GM21515 (cell line): ENCODE data around the gene TAF11L4.
"Not testable (repeated sequence)": the region's sequence is repeated elsewhere in the genome, so short reads cannot be mapped to it uniquely, and the experiment has no call there.

Source experiments
- ATAC-seq: cut with Tn5 transposase; IDR thresholded peaks from one replicate; pipeline ENCODE4 v1.9.1; 2021; ENCODE audit not compliant: unreplicated experiment

TAF11L4 gene

DNA sequence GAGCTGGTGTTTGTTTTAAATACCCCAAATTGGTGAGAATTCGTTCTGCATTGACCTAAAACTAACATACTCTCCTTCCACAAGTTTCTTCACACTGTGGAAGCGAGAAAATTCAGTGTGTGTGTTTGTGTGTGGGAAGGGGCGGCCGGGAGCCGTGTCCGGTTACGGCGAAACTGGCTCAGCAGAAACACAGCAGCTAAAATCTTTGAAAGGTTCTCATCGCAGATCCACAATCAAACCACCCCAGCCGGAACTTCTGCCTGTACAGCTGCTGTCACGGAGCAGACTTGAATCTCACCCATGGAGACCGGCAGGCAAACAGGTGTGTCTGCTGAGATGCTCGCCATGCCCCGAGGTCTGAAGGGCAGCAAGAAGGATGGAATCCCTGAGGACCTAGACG, at the start of gene TAF11L4:
TSS of gene TAF11L4 (plus strand) at position 301 of the 400 bp plus-strand sequence.
- not testable (repeated sequence) for ATAC-seq

DNA sequence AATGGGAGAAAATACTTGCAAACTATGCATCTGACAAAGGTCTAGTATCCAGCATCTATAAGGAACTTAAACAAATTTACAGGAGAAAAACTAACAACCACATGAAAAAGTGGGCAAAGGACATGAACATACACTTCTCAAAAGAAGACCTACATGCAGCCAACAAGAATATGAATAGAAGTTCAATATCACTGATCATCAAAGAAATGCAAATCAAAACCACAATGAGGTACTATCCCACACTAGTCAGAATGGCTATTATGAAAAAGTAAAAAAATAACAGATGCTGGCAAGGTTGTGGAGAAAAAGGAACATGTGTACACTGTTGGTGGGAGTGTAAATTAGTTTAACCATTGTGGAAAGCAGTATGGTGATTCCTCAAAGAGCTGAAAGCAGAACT, 46.5 kb upstream of the TAF11L4 start:
- not testable (repeated sequence) for ATAC-seq

DNA sequence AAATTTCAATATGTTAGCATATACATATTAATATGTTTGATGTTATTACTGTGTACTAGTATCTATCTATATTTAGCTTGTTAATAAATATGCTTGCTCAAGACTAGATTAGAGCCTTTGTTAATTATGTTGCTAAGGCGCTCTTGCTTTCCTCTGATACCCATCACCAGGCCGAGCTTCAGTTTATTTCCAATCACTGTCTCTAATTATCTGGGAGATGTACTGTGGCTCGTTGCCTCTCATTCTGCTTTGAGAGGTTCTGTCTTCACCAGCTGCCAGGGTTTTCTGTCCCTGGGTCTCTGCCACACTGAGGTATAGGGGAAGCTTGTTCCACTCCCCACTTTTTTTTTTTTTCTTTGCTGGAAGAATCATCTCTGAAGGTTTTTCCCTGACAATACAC, 44.6 kb upstream of the TAF11L4 start:
- no peak for ATAC-seq

DNA sequence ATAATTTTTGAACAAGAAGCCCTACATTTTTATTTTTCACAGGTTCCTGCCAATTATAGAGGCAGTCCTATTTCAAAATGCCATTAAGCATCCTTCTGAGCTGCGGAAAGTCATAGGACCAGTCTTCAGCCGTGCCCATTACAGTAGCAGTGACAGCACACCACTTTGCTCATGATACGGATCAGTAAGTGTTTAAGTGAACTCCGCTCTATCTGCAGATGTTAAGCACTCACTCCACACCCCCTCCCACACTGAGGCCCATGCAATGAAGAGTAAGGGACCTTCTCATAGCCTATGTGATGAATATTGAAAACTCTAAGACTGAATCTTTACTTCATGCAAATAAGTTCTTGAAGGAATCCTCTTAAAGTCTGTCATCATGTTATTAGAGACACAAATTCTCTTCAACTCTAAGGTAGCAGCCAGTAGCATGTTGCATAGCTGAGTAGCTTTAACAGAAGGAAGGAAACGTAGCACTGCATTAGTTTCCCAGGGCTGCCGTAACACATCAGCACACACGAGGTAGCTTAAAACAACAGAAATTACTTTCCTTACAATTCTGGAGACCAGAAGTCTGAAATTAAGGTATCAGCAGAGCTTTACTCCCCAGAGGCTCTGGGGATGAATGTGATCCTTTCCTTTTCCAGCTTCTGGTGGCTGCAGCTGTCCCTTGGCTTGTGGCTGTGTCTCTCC, 43.9 kb upstream of the TAF11L4 start:
- no peak for ATAC-seq

DNA sequence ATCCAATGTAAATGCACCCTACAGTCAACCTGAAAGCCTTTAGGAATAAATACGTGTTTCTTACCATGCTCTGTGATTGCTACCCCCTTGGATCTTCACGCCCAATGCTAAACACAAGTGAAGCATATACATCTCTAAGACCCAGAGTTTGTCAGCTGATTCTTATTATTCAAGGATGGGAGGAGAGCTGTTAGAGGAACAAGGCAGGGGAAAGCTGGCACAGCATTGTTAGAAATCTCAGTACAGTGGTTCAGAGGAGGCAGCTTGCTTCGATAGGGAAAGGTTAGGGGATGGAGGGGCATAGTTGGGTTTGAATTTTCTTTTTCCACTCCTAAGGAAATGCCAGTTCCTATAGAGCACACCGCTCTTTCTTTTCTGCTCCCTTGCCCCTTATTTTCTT, 40.2 kb upstream of the TAF11L4 start:
- ATAC-seq, result no peak

DNA sequence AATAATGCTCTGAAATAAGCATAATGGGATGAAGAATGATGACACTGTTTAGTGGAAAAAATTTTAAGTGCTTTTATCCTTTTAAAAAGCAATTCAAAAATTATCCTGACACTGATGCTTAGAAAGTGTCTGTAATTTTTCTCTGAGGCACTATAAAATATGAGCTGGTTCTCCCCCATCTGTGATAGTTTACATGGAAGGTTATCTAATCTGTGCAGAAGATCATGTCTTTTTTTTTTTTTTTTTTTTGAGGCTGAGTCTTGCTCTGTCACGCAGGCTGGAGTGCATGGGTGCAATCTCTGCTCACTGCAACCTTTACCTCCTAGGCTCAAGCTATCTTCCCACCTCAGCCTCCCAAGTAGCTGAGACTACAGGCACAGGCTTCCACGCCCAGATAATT, 38.8 kb upstream of the TAF11L4 start:
- ATAC-seq, result no peak

DNA sequence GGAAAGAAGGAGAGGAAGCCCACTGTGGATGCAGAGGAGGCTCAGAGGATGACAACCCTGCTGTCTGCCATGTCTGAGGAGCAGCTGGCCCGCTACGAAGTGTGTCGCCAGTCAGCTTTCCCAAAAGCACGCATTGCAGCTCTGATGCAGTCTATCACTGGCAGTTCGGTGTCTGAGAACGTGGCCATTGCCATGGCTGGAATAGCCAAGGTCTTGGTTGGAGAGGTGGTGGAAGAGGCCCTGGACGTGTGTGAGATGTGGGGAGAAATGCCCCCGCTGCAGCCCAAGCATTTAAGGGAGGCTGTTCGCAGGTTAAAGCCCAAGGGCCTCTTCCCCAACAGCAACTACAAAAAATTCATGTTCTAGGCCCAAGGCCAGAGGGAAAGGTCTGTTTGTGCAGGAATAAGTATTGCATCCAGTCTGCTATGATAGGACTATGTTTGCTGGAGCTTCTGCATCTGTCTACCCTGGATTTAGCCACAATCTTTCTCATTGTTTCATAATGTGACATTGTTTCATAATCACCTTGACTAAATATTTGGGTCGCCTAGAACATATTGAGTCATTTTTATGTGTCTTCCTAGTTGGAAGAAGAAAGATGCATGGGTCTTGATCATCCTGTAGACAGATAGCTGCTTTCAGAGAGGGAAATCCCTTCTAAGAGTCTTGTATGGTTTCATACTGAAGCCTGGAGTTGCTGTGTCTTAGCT, 35.0 kb upstream of the TAF11L4 start:
- ATAC-seq, result not testable (repeated sequence)

DNA sequence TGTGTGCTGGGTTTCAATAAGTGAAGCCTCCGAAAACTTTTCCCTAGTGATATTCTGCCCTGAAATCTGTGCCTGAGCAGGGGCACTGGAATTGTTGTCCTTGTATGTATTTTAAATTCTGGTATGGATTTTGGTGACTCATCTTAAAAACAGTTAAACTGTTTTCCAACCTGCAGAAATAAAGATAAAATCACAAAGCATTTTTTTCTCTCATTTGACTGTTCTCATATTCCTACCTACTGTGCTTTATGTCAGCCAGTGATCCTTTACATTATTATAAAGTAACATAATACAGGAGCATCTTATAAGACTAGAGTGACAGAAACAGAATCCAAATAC, 34.5 kb upstream of the TAF11L4 start:
- ATAC-seq, result no peak

DNA sequence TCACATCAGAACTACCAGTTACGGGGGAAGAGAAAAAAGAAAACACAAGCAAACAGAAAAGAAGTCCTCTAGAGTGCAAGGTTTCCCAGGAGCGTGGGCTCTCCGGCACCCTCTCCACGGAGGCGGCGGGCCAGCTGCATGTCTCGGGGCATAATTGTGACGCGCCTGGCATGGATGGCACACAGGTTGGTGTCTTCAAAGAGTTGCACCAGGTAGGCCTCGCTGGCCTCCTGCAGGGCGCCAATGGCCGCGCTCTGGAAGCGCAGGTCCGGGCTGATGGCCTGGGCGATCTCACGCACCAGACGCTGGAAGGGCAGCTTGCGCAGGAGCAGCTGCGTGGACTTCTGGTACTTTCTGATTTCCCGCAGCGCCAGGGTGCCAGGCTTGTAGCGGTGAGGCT, 30.3 kb upstream of the TAF11L4 start:
- ATAC-seq, result not testable (repeated sequence)

DNA sequence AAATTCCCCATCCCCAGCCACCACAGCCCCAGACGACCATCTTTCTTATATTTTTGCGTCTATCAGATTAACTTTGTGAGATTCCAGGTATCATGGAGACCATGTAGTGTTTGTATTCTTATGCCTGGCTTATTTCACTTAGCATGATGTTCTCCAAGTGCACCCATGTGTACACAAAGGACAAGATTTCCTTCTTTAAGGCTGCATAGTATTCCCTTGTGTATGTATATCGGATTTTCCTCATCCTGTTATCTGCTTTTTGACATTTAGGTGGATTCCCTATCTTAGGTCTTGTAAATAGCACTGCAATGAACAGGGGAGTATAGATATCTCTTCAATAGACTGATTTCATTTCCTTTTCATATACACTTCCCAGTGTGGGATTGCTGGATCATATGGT, 28.8 kb upstream of the TAF11L4 start:
- no peak for ATAC-seq

DNA sequence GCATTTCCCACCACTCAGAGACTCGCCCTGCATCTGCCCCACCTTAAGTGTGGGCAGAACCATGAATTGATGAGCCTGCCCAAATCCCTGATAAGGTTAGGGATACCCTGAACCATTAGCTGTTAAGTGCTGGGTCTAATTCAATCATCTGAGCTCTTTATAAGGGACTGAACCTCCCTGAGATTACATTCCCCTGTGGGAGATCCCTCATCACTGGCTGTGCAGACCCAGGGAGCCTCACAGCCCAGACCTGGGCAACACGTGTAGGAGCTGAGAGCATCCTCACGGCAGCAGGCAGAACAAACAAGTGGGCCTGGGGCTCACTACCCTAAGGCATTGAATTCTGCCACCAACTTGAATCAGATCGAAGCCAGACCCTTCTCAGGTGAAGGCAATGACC, 24.2 kb upstream of the TAF11L4 start:
- no peak for ATAC-seq

DNA sequence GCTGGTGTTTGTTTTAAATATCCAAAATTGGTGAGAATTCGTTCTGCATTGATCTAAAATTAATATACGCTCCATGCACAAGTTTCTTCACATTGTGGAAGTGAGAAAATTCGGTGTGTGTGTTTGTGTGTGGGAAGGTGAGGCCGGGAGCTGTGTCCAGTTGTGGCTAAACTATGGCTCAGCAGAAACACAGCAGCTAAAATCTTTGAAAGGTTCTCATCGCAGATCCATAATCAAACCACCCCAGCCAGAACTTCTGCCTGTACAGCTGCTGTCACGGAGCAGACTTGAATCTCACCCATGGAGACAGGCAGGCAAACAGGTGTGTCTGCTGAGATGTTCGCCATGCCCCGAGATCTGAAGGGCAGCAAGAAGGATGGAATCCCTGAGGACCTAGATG, 23.7 kb upstream of the TAF11L4 start, which contains the start of gene TAF11L2:
TSS of gene TAF11L2 (plus strand) at position 301 of the 400 bp plus-strand sequence.
- ATAC-seq, result not testable (repeated sequence)

DNA sequence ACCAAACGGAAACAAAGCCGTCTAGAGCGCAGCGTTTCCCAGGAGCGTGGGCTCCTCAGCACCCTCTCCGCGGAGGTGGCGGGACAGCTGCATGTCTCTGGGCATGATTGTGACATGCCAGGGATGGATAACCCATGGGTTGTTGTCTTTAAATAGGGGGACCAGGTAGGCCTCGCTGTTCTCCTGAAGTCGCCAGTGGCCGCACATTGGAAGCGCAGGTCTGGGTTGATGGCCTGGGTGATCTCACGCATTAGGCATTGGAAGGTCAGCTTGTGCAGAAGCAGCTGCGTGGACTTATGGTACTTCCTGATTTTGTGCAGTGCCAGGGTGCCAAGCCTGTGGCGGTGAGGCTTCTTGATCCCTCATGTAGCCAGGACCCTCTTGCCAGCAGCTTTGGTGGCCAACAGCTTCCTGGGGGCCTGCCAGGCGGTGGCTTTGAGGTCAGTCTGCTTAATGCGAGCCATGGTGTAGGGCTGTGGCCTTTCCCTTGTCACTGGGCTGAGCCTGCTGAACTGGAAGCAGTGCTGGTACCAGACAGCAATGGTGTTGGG, 9.8 kb upstream of the TAF11L4 start:
- no peak for ATAC-seq

DNA sequence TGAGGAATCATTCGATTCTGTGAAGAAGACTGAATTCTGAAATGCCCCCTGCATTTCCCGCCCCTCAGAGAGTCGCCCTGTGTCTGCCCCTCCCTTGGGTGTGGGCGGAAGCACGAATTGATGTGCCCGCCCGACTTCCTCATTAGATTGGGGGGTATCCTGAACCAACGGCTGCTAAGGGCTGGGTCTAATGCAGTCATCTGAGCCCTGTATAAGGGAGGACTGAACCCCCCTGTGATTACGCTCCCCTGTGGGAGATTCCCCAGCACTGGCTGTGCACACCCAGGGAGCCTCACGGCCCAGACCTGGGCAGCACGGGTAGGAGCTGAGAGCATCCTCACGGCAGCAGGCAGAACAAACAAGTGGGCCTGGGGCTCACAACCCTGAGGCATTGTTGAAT, 4.1 kb upstream of the TAF11L4 start:
- ATAC-seq, result not testable (repeated sequence)

DNA sequence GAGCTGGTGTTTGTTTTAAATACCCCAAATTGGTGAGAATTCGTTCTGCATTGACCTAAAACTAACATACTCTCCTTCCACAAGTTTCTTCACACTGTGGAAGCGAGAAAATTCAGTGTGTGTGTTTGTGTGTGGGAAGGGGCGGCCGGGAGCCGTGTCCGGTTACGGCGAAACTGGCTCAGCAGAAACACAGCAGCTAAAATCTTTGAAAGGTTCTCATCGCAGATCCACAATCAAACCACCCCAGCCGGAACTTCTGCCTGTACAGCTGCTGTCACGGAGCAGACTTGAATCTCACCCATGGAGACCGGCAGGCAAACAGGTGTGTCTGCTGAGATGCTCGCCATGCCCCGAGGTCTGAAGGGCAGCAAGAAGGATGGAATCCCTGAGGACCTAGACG, 3.5 kb upstream of the TAF11L4 start, which contains the start of gene TAF11L3:
TSS of gene TAF11L3 (plus strand) at position 301 of the 400 bp plus-strand sequence.
- ATAC-seq, result not testable (repeated sequence)

DNA sequence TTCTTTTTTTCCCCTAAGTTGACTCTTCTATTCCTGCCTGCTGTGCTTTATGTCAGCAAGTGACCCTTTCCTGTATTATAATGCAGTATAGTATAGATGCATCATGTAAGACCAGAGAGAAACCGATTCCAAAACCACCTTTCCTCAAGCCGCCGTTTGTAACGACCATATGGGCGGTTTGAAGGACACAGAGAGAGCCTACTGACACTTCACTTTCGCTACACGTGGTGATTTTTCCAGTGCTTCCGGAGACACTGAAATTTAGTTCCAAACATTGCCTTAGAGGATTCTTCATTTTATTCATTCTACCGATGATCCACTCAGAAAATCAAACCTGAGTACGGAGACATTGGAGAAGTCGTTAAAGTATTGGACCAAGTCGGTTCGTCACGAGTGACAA, 2.1 kb upstream of the TAF11L4 start:
- not testable (repeated sequence) for ATAC-seq

DNA sequence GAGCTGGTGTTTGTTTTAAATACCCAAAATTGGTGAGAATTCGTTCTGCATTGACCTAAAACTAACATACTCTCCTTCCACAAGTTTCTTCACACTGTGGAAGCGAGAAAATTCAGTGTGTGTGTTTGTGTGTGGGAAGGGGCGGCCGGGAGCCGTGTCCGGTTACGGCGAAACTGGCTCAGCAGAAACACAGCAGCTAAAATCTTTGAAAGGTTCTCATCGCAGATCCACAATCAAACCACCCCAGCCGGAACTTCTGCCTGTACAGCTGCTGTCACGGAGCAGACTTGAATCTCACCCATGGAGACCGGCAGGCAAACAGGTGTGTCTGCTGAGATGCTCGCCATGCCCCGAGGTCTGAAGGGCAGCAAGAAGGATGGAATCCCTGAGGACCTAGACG, 3.3 kb downstream of the TAF11L4 start, which contains the start of gene TAF11L5:
TSS of gene TAF11L5 (plus strand) at position 301 of the 400 bp plus-strand sequence.
- not testable (repeated sequence) for ATAC-seq

DNA sequence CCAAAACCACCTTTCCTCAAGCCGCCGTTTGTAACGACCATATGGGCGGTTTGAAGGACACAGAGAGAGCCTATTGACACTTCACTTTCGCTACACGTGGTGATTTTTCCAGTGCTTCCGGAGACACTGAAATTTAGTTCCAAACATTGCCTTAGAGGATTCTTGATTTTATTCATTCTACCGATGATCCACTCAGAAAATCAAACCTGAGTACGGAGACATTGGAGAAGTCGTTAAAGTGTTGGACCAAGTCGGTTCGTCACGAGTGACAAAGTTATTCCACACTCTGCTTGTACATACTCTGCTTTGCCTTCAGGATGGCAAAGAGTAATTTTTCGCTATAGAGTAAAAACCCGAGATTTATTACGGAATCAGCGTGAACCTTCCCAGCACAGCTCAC, 4.9 kb downstream of the TAF11L4 start:
- not testable (repeated sequence) for ATAC-seq

DNA sequence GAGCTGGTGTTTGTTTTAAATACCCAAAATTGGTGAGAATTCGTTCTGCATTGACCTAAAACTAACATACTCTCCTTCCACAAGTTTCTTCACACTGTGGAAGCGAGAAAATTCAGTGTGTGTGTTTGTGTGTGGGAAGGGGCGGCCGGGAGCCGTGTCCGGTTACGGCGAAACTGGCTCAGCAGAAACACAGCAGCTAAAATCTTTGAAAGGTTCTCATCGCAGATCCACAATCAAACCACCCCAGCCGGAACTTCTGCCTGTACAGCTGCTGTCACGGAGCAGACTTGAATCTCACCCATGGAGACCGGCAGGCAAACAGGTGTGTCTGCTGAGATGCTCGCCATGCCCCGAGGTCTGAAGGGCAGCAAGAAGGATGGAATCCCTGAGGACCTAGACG, 6.8 kb downstream of the TAF11L4 start, which contains the start of gene TAF11L6:
TSS of gene TAF11L6 (plus strand) at position 301 of the 400 bp plus-strand sequence.
- not testable (repeated sequence) for ATAC-seq
